ENCODE results near the gene RND1. TPM values are rescaled to one million over a fixed set of nuclear protein-coding genes. Genes with fewer than 3 reads are reported as not detected.

Gene RND1
- total RNA-seq, 2 donors from 2014 or later, result 1.8 to 2.6 TPM

- Histone ChIP-seq H3K9me3 (no peaks in the 10 kb centered on the region), H3K27ac (no peak overlapping the region), H3K36me3 (peaks cover 67% of the 10 kb centered on the region), H3K4me1 (ENCODE audit: control insufficient read depth in 1 of 2, low read depth in 2 of 2) (no peaks in the 10 kb centered on the region), H3K4me3 (no peak overlapping the region), H3K27me3 (replicated peaks; ENCODE audit: insufficient read depth) (no peaks in the 10 kb centered on the region)
- TF ChIP-seq CTCF (IDR thresholded peaks at IDR 0.05), result no peak
- no peak for DNase-seq (ENCODE audit: low spot score)
- ATAC-seq (ENCODE audit: insufficient number of reproducible peaks, low FRiP score, low read depth), result no peak
Measured at GRCh38 chr12:48831257-48831656, 34.4 kb downstream of the RND1 start.

DNA sequence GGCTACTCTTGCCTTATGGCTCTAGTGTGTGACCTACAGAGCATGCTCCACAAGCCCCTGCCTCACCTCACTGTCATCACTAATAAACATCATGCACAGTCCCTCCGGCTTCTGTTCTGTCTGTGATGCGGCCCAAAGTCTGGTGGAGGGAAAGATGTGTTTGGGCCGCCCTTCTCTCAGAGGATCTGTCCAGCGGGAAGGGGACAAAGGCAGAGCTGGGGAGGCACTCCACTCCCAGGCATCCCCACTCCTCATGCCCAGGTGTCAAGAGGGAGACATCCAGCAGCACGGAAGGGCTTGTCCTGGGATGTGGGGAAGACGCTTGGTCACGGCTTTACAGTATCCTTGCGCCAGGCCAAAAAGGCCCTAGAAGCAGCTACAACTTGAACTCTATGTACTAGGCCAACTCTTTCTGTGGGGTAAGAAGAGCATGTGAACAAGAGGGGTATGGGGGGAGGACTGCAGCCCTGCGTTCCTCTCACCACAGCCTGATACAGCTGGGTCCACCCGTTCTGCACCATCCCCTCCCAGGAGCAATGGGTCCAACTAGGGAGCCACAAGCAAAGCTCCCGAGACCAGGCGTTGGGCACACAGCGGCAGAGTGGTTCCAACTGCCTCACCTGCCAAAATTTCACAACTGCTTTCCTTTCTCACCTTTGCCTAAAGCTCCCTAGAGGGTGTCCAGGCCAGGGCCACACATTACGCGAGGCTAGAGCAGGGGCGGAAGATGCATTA, 36.7 kb downstream of the RND1 start:
- peaks cover 53% of the 10 kb centered on the region for H3K36me3 ChIP-seq
- no peaks in the 10 kb centered on the region for H3K27me3 ChIP-seq (replicated peaks; ENCODE audit: insufficient read depth)
- no peak overlapping the region for H3K27ac ChIP-seq
- TF ChIP-seq CTCF (IDR thresholded peaks at IDR 0.05), result no peak
- DNase-seq (ENCODE audit: low spot score) (no peak), ATAC-seq (ENCODE audit: insufficient number of reproducible peaks, low FRiP score, low read depth) (no peak)
- no peaks in the 10 kb centered on the region for H3K9me3 ChIP-seq
- H3K4me3 ChIP-seq, result no peak overlapping the region
- H3K4me1 ChIP-seq (ENCODE audit: control insufficient read depth in 1 of 2, low read depth in 2 of 2), result no peaks in the 10 kb centered on the region

GRCh38 chr12:48828293-48828692, 37.4 kb downstream of the RND1 start:
- Histone ChIP-seq H3K4me3 (no peak overlapping the region), H3K4me1 (ENCODE audit: control insufficient read depth in 1 of 2, low read depth in 2 of 2) (no peaks in the 10 kb centered on the region), H3K27ac (no peak overlapping the region), H3K9me3 (no peaks in the 10 kb centered on the region), H3K36me3 (peaks cover 49% of the 10 kb centered on the region), H3K27me3 (replicated peaks; ENCODE audit: insufficient read depth) (no peaks in the 10 kb centered on the region)
- ATAC-seq (ENCODE audit: insufficient number of reproducible peaks, low FRiP score, low read depth) (no peak), DNase-seq (ENCODE audit: low spot score) (no peak)
- no peak for TF ChIP-seq CTCF (IDR thresholded peaks at IDR 0.05)

GRCh38 chr12:48827513-48828096, 38.1 kb downstream of the RND1 start:
- TF ChIP-seq CTCF (IDR thresholded peaks at IDR 0.05), result no peak
- Histone ChIP-seq H3K4me3 (no peak overlapping the region), H3K9me3 (no peaks in the 10 kb centered on the region), H3K36me3 (peaks cover 43% of the 10 kb centered on the region), H3K27me3 (replicated peaks; ENCODE audit: insufficient read depth) (no peaks in the 10 kb centered on the region), H3K27ac (no peak overlapping the region), H3K4me1 (ENCODE audit: control insufficient read depth in 1 of 2, low read depth in 2 of 2) (no peaks in the 10 kb centered on the region)
- DNase-seq (ENCODE audit: low spot score) (no peak), ATAC-seq (ENCODE audit: insufficient number of reproducible peaks, low FRiP score, low read depth) (no peak)

DNA sequence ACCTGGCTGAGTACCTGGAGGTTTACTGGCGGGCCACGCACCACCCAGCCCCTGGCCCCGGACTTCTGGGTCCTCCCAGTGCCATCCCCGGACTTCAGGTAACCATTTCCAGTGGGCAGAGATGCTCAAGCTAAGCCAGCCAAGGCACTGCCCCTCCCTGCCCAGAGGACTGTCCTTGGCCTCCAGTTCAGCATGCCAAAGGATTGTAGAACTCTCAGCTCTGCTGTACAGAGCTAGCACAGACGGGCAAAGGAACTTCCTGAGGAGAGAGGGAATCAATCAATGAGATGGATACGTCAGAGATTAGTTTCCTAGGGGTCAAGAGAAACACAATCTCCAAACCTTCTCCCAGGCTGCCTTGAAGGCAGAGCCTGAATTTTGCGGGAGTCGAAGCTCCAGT, 38.6 kb downstream of the RND1 start:
- no peak overlapping the region for H3K27ac ChIP-seq

More for the DNA sequence above, 38.6 kb downstream of the RND1 start:
- DNase-seq (ENCODE audit: low spot score), result no peak
- H3K9me3 ChIP-seq, result no peaks in the 10 kb centered on the region
- ATAC-seq (ENCODE audit: insufficient number of reproducible peaks, low FRiP score, low read depth), result no peak
- H3K4me3 ChIP-seq, result no peak overlapping the region
- H3K36me3 ChIP-seq, result peaks cover 37% of the 10 kb centered on the region
- no peak for TF ChIP-seq CTCF (IDR thresholded peaks at IDR 0.05)
- H3K4me1 ChIP-seq (ENCODE audit: control insufficient read depth in 1 of 2, low read depth in 2 of 2), result no peaks in the 10 kb centered on the region
- H3K27me3 ChIP-seq (replicated peaks; ENCODE audit: insufficient read depth), result no peaks in the 10 kb centered on the region

All from thoracic aorta (tissue), 2 donors.